HL-60 (cell line): ENCODE measurements around the gene MACC1.
A peak's percentile ranks its signal among the peaks of the same experiment; 100 is the strongest.

ENCODE experiments used
- DNase-seq, 2 experiments: peaks; one replicate each; pipeline ENCODE4 v3.0.0-alpha.2; 2010 to 2020; ENCODE audit warnings: low read depth in 1 of 2, low spot score in 1 of 2
- H3K27ac ChIP-seq: fragments of 250-450 bp; sonication (Bioruptor Pico); replicated peaks from 2 replicates; pipeline ENCODE4 v1.5.1; 2020; ENCODE audit warnings: mild to moderate bottlenecking, moderate library complexity
- H3K27me3 ChIP-seq: fragments of 250-450 bp; sonication (Bioruptor Pico); 2 replicates; pipeline ENCODE4 v1.5.1; 2021; ENCODE audit warnings: mild to moderate bottlenecking, moderate library complexity; ENCODE audit not compliant: insufficient read depth, poor library complexity, severe bottlenecking
- H3K4me3 ChIP-seq: replicated peaks from 2 replicates; pipeline ENCODE4 v1.5.1; 2011; ENCODE audit warnings: mild to moderate bottlenecking, control low read depth, low read length; ENCODE audit not compliant: insufficient read depth
- GABPA ChIP-seq: IDR thresholded peaks from 2 replicates; pipeline ENCODE4 v1.6.1; 2012; ENCODE audit warnings: low read depth
- POLR2AphosphoS5 ChIP-seq: IDR thresholded peaks from 2 replicates; pipeline ENCODE4 v1.6.1; 2012; ENCODE audit warnings: low read depth
- SPI1 ChIP-seq: IDR thresholded peaks from 2 replicates; pipeline ENCODE4 v1.6.1; 2012; ENCODE audit warnings: low read depth, mild to moderate bottlenecking, borderline replicate concordance
- TF ChIP-seq, protein P1 (sequence below): IDR thresholded peaks from one replicate; pipeline ENCODE4 v1.5.1; 2011; ENCODE audit warnings: low read length, control low read depth, inconsistent platforms; ENCODE audit not compliant: insufficient read depth
- TF ChIP-seq, protein P2 (sequence below): IDR thresholded peaks from 2 replicates; pipeline ENCODE4 v1.6.1; 2012; ENCODE audit warnings: low read depth; ENCODE audit not compliant: insufficient replicate concordance

Gene MACC1

GRCh38 chr7:20193873-20194272, 23.3 kb downstream of the MACC1 start:
- Histone ChIP-seq H3K27me3 (no peaks in the 10 kb centered on the region), H3K4me3 (no peak overlapping the region), H3K27ac (no peak overlapping the region)
- no peak for TF ChIP-seq GABPA
- TF ChIP-seq SPI1 = no peak
- TF ChIP-seq, protein P1, sequence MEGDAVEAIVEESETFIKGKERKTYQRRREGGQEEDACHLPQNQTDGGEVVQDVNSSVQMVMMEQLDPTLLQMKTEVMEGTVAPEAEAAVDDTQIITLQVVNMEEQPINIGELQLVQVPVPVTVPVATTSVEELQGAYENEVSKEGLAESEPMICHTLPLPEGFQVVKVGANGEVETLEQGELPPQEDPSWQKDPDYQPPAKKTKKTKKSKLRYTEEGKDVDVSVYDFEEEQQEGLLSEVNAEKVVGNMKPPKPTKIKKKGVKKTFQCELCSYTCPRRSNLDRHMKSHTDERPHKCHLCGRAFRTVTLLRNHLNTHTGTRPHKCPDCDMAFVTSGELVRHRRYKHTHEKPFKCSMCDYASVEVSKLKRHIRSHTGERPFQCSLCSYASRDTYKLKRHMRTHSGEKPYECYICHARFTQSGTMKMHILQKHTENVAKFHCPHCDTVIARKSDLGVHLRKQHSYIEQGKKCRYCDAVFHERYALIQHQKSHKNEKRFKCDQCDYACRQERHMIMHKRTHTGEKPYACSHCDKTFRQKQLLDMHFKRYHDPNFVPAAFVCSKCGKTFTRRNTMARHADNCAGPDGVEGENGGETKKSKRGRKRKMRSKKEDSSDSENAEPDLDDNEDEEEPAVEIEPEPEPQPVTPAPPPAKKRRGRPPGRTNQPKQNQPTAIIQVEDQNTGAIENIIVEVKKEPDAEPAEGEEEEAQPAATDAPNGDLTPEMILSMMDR = no peak
- TF ChIP-seq POLR2AphosphoS5 = no peak
- TF ChIP-seq, protein P2, sequence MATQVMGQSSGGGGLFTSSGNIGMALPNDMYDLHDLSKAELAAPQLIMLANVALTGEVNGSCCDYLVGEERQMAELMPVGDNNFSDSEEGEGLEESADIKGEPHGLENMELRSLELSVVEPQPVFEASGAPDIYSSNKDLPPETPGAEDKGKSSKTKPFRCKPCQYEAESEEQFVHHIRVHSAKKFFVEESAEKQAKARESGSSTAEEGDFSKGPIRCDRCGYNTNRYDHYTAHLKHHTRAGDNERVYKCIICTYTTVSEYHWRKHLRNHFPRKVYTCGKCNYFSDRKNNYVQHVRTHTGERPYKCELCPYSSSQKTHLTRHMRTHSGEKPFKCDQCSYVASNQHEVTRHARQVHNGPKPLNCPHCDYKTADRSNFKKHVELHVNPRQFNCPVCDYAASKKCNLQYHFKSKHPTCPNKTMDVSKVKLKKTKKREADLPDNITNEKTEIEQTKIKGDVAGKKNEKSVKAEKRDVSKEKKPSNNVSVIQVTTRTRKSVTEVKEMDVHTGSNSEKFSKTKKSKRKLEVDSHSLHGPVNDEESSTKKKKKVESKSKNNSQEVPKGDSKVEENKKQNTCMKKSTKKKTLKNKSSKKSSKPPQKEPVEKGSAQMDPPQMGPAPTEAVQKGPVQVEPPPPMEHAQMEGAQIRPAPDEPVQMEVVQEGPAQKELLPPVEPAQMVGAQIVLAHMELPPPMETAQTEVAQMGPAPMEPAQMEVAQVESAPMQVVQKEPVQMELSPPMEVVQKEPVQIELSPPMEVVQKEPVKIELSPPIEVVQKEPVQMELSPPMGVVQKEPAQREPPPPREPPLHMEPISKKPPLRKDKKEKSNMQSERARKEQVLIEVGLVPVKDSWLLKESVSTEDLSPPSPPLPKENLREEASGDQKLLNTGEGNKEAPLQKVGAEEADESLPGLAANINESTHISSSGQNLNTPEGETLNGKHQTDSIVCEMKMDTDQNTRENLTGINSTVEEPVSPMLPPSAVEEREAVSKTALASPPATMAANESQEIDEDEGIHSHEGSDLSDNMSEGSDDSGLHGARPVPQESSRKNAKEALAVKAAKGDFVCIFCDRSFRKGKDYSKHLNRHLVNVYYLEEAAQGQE = no peak
- DNase-seq = no peak

- H3K4me3 ChIP-seq = no peak overlapping the region
- TF ChIP-seq GABPA (no peak), SPI1 (no peak), POLR2AphosphoS5 (no peak)
- TF ChIP-seq, protein P1 = no peak
- TF ChIP-seq, protein P2 = no peak
- no peaks in the 10 kb centered on the region for H3K27me3 ChIP-seq
- DNase-seq = no peak
- no peak overlapping the region for H3K27ac ChIP-seq
These were observed 23.9 kb downstream of the MACC1 start for GRCh38 chr7:20193242-20193777.

DNA sequence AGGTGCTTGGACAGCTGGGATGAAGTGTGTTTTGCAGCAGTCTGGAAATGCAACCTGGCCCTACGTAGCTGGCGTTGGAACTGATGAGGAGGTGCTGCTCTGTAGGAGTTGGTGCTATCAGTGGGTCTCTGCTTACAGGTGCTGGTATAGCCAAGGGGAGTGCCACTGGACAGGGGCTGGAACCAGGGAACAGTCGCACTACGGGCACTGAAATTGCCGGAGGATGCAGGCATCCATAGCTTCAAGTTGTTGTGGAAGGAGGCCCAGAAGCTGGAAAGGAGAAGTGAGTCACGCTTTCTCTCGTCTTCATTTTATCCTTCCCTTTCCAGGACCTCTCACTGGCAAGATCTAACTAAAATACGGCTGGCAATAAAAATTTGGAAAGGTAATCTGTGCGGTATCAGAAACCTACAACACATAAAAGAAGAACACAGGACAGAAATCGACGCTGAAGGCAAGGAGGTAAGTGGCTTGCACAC, 25.8 kb downstream of the MACC1 start:
- DNase-seq = peak in 1 of 2 experiments; percentile 16
- H3K27ac ChIP-seq = peak overlapping the region; percentile 35; the same call in 1 of the 2 replicates
- H3K4me3 ChIP-seq = no peak overlapping the region

More for the DNA sequence above, 25.8 kb downstream of the MACC1 start:
- no peaks in the 10 kb centered on the region for H3K27me3 ChIP-seq
- TF ChIP-seq SPI1 (peak; percentile 59; the same call in 1 of the 2 replicates), GABPA (no peak), POLR2AphosphoS5 (no peak)
- TF ChIP-seq, protein P2 = no peak
- TF ChIP-seq, protein P1 = no peak
